ENCODE measurements around the gene MPV17L. TPM values are rescaled to one million over a fixed set of nuclear protein-coding genes. Genes with fewer than 3 reads are reported as not detected.
A peak's percentile ranks its signal among the peaks of the same experiment; 100 is the strongest.
"Not testable (repeated sequence)": the region's sequence is repeated elsewhere in the genome, so short reads cannot be mapped to it uniquely, and the experiment has no call there.

MPV17L gene
- total RNA-seq (2014; rRNA removed; shearing (Covaris generic)), result 0.09 and 0.97 TPM in 2 replicates

DNA sequence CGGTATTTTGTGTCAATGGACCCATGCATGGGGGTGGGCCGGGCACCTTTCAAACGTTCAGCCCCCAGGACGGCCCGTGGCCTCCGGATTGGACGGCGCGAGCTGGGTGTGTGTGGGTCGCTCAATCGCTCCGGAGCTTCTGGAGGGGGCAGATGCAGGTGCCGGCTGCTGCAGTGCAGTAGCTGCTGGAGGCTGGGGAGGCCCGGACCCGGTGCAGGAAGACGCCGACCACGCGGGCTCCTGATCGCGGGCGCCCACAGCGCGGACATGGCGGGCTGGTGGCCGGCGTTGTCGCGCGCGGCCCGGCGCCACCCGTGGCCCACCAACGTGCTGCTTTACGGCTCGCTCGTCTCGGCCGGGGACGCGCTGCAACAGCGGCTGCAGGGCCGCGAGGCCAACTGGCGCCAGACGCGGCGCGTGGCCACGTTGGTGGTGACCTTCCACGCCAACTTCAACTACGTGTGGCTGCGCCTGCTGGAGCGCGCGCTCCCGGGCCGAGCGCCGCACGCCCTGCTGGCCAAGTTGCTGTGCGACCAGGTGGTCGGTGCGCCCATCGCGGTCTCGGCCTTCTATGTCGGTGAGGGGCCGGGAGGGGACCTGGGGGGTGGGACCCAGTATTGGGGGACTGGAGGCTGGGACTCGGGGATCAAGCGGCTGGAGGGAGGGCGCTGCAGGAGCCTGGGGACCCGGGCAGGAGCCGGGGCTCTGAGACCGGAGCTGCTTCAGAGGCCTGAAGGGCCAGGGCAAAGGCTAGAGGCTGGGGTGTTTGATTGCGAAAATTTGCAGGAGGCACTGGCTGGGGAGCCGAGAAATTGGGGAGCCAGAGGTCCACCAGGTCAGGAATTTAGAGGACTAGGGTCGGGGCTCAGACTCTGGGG lies at the start of gene MPV17L:
Gene MPV17L (plus strand): TSS at position 124 of the 878 bp plus-strand sequence. CDS start 144 bp downstream, at position 268.
- peak; percentile 13 for DNase-seq (ENCODE audit: low read depth)

DNA sequence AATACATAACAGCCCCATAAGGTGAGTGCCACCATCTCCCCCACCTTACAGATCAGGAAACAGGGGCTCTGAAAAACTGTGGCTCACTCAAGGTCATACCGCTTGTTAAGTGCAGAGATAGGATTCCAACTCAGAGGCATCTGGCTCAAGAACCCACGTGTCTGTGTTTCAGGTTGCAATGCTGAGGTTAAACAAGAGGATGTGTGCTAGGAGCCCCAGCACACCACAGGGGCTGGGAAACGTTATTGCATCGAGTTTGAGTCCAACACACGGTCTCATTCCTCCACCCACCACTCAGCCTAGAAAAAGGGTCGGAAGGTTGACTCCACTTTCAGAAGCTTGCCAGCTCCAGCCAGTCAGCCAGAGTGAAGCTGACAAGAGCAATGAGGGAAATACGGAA lies 46.8 kb upstream of the MPV17L start:
- DNase-seq (ENCODE audit: low read depth), result not testable (repeated sequence)

DNA sequence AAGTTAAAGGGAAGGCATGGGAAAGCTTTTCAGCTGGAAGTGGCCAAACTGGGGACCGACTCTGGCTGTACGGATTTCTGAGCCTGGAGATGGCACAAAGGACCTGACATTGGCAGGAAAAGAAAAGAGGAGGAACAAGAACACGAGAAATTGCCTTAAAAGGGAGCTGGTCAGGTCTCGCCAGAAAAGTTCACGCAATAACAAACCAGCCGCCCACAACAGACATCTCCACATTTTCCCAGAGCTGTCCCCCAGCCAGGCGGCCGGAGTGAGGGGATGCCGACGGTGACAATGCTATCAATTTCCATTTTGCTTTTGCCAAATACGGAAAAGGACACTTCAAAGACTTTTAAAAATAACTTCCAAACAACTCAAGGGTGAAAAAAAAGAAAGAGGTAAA lies 44.3 kb upstream of the MPV17L start:
- not testable (repeated sequence) for DNase-seq (ENCODE audit: low read depth)

DNA sequence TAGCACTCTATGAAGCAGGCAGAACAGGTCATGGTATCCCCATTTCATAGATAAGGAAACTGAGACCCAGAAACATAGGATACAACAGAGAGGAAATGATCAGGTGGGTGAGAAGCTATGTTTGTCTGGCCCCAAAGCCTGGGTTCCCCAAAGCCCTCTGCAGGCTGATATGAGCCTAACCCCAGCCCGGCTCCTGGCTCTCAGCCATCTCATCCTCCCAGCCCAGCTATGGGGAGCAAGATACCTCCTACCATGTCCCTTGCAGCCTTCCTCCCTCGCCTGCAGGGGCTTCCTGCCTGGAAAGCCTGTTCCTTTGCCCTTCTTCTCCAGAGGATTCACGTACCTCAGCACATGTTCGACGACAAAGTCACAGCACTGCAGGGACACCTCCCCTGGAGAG lies 43.8 kb upstream of the MPV17L start:
- not testable (repeated sequence) for DNase-seq (ENCODE audit: low read depth)

GRCh38 chr16:15352852-15353251 lies 42.7 kb upstream of the MPV17L start:
- DNase-seq (ENCODE audit: low read depth), result not testable (repeated sequence)

GRCh38 chr16:15354846-15355245 lies 40.7 kb upstream of the MPV17L start:
- DNase-seq (ENCODE audit: low read depth), result not testable (repeated sequence)

- not testable (repeated sequence) for DNase-seq (ENCODE audit: low read depth)
These were observed 38.1 kb upstream of the MPV17L start for GRCh38 chr16:15357495-15357894.

DNA sequence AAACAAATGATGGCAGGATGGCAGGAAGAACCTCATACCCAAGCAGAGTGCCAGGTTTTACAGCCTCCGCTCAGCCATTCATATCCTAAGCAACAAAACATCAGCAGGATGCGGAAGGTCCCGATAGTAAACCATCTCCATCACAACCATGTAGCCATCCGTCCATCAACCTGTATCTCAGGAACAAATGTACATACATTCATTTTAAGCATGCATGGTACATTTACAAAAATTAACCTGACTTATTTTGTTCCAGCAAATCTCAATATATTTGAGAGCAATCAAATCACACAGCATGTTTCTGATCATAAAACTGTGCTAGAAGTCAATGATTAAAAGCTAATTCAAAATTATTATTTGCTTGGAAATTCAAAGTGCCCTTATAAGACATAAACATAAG lies 17.4 kb upstream of the MPV17L start, which contains the start of gene NPIPA5:
Gene NPIPA5 (minus strand): TSS at position 101 of the 400 bp plus-strand sequence. CDS start 0 bp downstream, at position 101.
- DNase-seq (ENCODE audit: low read depth), result not testable (repeated sequence)

DNA sequence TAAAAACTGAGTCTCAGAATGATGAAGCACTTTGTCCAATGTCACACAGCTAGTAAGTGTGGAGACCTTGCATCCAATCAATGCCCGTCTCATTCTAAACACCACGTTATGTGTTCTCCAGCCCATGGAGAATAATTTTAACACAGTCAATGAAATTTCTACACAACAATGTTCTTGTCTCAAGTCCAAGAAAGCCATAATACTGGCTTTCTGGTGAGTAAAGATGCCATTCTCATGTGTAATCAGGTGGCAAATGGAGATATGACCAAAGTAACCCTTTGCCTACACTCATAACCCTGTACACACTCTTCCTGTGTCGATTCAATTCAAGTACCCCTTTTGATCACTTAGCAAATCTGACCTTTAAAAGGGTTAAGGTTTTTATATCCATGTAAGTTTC lies 12.7 kb upstream of the MPV17L start:
- DNase-seq (ENCODE audit: low read depth), result peak; percentile 48

DNA sequence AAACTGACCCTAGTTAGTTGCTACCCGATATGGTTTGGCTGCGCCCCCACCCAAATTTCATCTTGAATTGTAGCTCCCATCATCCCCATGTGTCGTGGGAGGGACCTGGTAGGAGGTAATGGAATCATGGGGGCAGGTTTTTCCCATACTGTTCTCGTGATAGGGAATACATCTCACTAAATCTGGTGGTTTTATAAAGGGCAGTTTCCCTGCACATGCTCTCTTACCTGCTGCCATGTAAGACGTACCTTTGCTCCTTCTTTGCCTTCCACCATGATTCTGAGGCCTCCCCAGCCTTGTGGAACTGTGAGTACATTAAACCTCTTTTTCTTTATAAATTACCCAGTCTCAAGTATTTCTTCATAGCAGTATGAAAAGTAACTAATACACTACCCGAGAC lies 7.5 kb upstream of the MPV17L start:
- not testable (repeated sequence) for DNase-seq (ENCODE audit: low read depth)

GRCh38 chr16:15389916-15390315 lies 5.6 kb upstream of the MPV17L start:
- DNase-seq (ENCODE audit: low read depth), result not testable (repeated sequence)

DNA sequence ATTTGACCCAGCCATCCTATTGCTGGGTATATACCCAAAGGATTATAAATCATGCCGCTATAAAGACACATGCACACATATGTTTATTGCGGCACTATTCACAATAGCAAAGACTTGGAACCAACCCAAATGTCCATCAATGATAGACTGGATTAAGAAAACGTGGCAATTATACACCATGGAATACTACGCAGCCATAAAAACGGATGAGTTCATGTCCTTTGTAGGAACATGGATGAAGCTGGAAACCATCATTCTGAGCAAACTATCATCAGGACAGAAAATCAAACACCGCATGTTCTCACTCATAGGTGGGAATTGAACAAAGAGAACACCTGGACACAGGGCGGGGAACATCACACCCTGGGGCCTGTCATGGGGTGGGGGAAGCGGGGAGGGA lies 2.5 kb upstream of the MPV17L start:
- not testable (repeated sequence) for DNase-seq (ENCODE audit: low read depth)

GRCh38 chr16:15396509-15396829 lies 915 bp downstream of the MPV17L start:
- DNase-seq (ENCODE audit: low read depth), result not testable (repeated sequence)

GRCh38 chr16:15396948-15397594 lies 1.5 kb downstream of the MPV17L start:
- DNase-seq (ENCODE audit: low read depth), result no peak

- no peak for DNase-seq (ENCODE audit: low read depth)
These were observed 3.2 kb downstream of the MPV17L start for GRCh38 chr16:15398618-15399316.

DNA sequence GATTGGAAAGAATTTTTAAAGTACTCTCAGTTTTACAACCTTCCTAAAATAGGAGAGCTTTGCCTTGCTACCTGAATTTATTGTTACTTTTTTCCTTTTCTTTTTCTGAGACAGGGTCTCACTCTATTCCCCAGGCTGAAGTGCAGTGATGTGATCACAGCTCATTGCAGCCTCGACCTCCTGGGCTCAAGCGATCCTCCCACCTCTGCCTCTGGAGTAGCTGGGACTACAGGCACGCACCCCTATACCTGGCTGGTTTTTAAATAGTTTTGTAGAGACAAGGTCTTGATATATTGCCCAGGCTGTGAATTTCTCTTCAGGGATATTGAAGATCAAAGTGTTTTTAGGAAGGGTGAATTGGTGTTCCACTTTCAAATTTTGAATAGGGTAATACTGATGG lies 3.8 kb downstream of the MPV17L start:
- no peak for DNase-seq (ENCODE audit: low read depth)

DNA sequence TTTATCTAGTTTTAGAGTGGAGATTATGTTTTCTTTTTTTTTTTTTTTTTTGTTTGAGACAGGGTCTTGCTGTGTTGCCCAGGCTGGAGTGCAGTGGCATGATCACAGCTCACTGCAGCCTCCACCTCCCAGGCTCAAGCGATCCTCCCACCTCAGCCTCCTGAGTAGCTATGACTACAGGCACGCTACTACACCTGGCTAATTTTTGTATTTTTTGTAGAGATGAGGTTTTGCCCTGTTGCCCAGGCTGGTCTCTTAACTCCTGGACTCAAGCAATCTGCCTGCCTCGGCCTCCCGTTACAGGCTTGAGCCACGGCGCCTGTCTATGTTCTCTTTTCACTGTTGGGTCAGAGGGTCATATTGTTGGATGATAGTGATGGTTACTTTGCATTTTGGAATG lies 4.8 kb downstream of the MPV17L start:
- not testable (repeated sequence) for DNase-seq (ENCODE audit: low read depth)

DNA sequence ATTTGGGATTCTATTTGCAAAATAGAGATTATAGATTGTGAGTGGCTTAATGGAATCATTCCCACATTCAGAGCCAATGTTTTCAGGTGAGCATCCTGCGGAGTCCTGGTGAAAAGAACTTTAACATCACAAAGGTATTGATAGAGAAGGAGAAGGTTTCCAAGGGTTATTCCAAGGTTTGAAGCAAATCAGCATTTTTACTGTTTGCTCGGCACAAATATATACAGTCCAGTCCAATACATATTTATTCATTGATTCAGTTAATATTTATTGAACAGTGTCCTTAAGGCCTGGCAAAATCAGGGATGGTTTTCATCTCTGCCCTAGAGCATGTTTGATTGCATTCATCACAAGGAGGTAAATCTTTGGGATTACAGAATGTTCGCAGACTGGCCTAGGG lies 6.4 kb downstream of the MPV17L start:
- DNase-seq (ENCODE audit: low read depth), result no peak

GRCh38 chr16:15403392-15403995 lies 7.9 kb downstream of the MPV17L start:
- no peak for DNase-seq (ENCODE audit: low read depth)

GRCh38 chr16:15404091-15404490 lies 8.5 kb downstream of the MPV17L start:
- DNase-seq (ENCODE audit: low read depth), result not testable (repeated sequence)

DNA sequence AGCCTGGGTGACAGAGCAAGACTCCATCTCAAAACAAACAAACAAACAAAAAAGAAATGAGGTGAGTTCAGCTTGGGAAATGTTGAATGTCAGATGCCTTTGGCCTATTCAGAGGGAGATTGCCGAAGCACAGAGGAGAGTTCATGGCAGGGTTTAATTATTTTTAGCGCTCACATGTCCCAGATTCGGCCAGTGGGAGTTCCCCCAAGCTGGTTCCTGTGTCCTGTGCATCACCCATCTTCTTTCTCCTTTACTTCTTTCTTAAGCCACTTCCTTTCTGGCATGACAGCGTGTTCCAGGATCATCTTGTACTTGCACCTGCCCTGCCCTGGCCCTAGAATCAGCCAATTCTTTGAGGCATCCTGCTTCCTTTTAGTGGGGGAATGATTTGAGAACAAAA lies 9.2 kb downstream of the MPV17L start:
- DNase-seq (ENCODE audit: low read depth), result no peak

GRCh38 chr16:15407756-15408155 lies 12.2 kb downstream of the MPV17L start:
- DNase-seq (ENCODE audit: low read depth), result not testable (repeated sequence)
